ENCODE data around the gene BIRC7. TPM values are rescaled to one million over a fixed set of nuclear protein-coding genes. Genes with fewer than 3 reads are reported as not detected.

The BIRC7 gene
- total RNA-seq, 2 donors from 2014 or later, result 0.74 TPM; not detected in 1

- no peaks in the 10 kb centered on the region for H3K9me3 Mint-ChIP-seq
- H3K4me3 Mint-ChIP-seq, result no peak overlapping the region
- peaks cover 8% of the 10 kb centered on the region for H3K27me3 Mint-ChIP-seq (ENCODE audit: low read depth)
- no peak overlapping the region for H3K27ac Mint-ChIP-seq
- peak; percentile 53 to 55 for ATAC-seq (replicated peaks in 1 of 2)
- H3K4me1 Mint-ChIP-seq (ENCODE audit: low read depth), result no peaks in the 10 kb centered on the region
- no peaks in the 10 kb centered on the region for H3K36me3 Mint-ChIP-seq (ENCODE audit: insufficient read depth in 2 of 2)
- DNase-seq, result peak; percentile 53 to 56
Observed at GRCh38 chr20:63223121-63223825, 12.4 kb upstream of the BIRC7 start.

- no peak overlapping the region for H3K4me3 Mint-ChIP-seq
- no peak for ATAC-seq (replicated peaks in 1 of 2)
- no peaks in the 10 kb centered on the region for H3K9me3 Mint-ChIP-seq
Observed at GRCh38 chr20:63223826-63224207, 11.9 kb upstream of the BIRC7 start.

GRCh38 chr20:63224412-63225081 is 11.2 kb upstream of the BIRC7 start:
- Mint-ChIP-seq H3K36me3 (ENCODE audit: insufficient read depth in 2 of 2) (no peaks in the 10 kb centered on the region), H3K9me3 (no peaks in the 10 kb centered on the region), H3K4me3 (no peak overlapping the region), H3K27me3 (ENCODE audit: low read depth) (peaks cover 20% of the 10 kb centered on the region), H3K27ac (no peak overlapping the region), H3K4me1 (ENCODE audit: low read depth) (no peaks in the 10 kb centered on the region)
- DNase-seq (no peak), ATAC-seq (replicated peaks in 1 of 2) (no peak)

More at GRCh38 chr20:63223826-63224207, 11.9 kb upstream of the BIRC7 start:
- Mint-ChIP-seq H3K36me3 (ENCODE audit: insufficient read depth in 2 of 2) (no peaks in the 10 kb centered on the region), H3K4me1 (ENCODE audit: low read depth) (no peaks in the 10 kb centered on the region), H3K27me3 (ENCODE audit: low read depth) (peaks cover 12% of the 10 kb centered on the region), H3K27ac (no peak overlapping the region)
- no peak for DNase-seq

GRCh38 chr20:63225082-63225454 is 10.6 kb upstream of the BIRC7 start:
- no peak overlapping the region for H3K27ac Mint-ChIP-seq
- ATAC-seq (replicated peaks in 1 of 2) (no peak), DNase-seq (no peak)
- H3K4me3 Mint-ChIP-seq, result no peak overlapping the region
- H3K9me3 Mint-ChIP-seq, result no peaks in the 10 kb centered on the region
- H3K27me3 Mint-ChIP-seq (ENCODE audit: low read depth), result peaks cover 23% of the 10 kb centered on the region
- no peaks in the 10 kb centered on the region for H3K4me1 Mint-ChIP-seq (ENCODE audit: low read depth)
- no peaks in the 10 kb centered on the region for H3K36me3 Mint-ChIP-seq (ENCODE audit: insufficient read depth in 2 of 2)

GRCh38 chr20:63226042-63226943 is 9.4 kb upstream of the BIRC7 start:
- no peaks in the 10 kb centered on the region for H3K9me3 Mint-ChIP-seq

GRCh38 chr20:63227260-63227659 is 8.4 kb upstream of the BIRC7 start:
- DNase-seq (no peak), ATAC-seq (replicated peaks in 1 of 2) (no peak)
- Mint-ChIP-seq H3K4me1 (ENCODE audit: low read depth) (no peaks in the 10 kb centered on the region), H3K36me3 (ENCODE audit: insufficient read depth in 2 of 2) (no peaks in the 10 kb centered on the region), H3K4me3 (no peak overlapping the region), H3K9me3 (no peaks in the 10 kb centered on the region), H3K27ac (no peak overlapping the region), H3K27me3 (ENCODE audit: low read depth) (peaks cover 39% of the 10 kb centered on the region)

More at GRCh38 chr20:63226042-63226943, 9.4 kb upstream of the BIRC7 start:
- H3K4me3 Mint-ChIP-seq, result no peak overlapping the region
- no peak overlapping the region for H3K27ac Mint-ChIP-seq
- ATAC-seq (replicated peaks in 1 of 2) (no peak), DNase-seq (no peak)
- H3K36me3 Mint-ChIP-seq (ENCODE audit: insufficient read depth in 2 of 2), result no peaks in the 10 kb centered on the region
- H3K4me1 Mint-ChIP-seq (ENCODE audit: low read depth), result no peaks in the 10 kb centered on the region
- H3K27me3 Mint-ChIP-seq (ENCODE audit: low read depth), result peaks cover 30% of the 10 kb centered on the region

GRCh38 chr20:63228806-63229205 is 6.9 kb upstream of the BIRC7 start:
- peaks cover 41% of the 10 kb centered on the region for H3K27me3 Mint-ChIP-seq (ENCODE audit: low read depth)
- ATAC-seq (replicated peaks in 1 of 2), result no peak
- H3K27ac Mint-ChIP-seq, result no peak overlapping the region
- H3K4me1 Mint-ChIP-seq (ENCODE audit: low read depth), result no peaks in the 10 kb centered on the region
- no peaks in the 10 kb centered on the region for H3K36me3 Mint-ChIP-seq (ENCODE audit: insufficient read depth in 2 of 2)
- H3K9me3 Mint-ChIP-seq, result no peaks in the 10 kb centered on the region
- DNase-seq, result no peak
- no peak overlapping the region for H3K4me3 Mint-ChIP-seq

- Mint-ChIP-seq H3K27me3 (ENCODE audit: low read depth) (peaks cover 41% of the 10 kb centered on the region), H3K9me3 (no peaks in the 10 kb centered on the region), H3K4me1 (ENCODE audit: low read depth) (no peaks in the 10 kb centered on the region), H3K27ac (no peak overlapping the region), H3K4me3 (no peak overlapping the region), H3K36me3 (ENCODE audit: insufficient read depth in 2 of 2) (no peaks in the 10 kb centered on the region)
- peak in 1 of 2 donors; percentile 12 for DNase-seq
- no peak for ATAC-seq (replicated peaks in 1 of 2)
Observed at GRCh38 chr20:63230800-63231268, 4.9 kb upstream of the BIRC7 start.

- no peak overlapping the region for H3K27ac Mint-ChIP-seq
- no peak for ATAC-seq (replicated peaks in 1 of 2)
- no peaks in the 10 kb centered on the region for H3K4me1 Mint-ChIP-seq (ENCODE audit: low read depth)
Observed at GRCh38 chr20:63232235-63233060, 3.3 kb upstream of the BIRC7 start.

GRCh38 chr20:63233061-63233344 is 2.7 kb upstream of the BIRC7 start:
- no peak overlapping the region for H3K27ac Mint-ChIP-seq
- no peak for DNase-seq
- ATAC-seq (replicated peaks in 1 of 2), result no peak
- H3K36me3 Mint-ChIP-seq (ENCODE audit: insufficient read depth in 2 of 2), result no peaks in the 10 kb centered on the region
- peaks cover 41% of the 10 kb centered on the region for H3K27me3 Mint-ChIP-seq (ENCODE audit: low read depth)
- H3K4me1 Mint-ChIP-seq (ENCODE audit: low read depth), result no peaks in the 10 kb centered on the region
- H3K4me3 Mint-ChIP-seq, result no peak overlapping the region
- no peaks in the 10 kb centered on the region for H3K9me3 Mint-ChIP-seq

More at GRCh38 chr20:63232235-63233060, 3.3 kb upstream of the BIRC7 start:
- Mint-ChIP-seq H3K27me3 (ENCODE audit: low read depth) (peaks cover 41% of the 10 kb centered on the region), H3K36me3 (ENCODE audit: insufficient read depth in 2 of 2) (no peaks in the 10 kb centered on the region), H3K4me3 (no peak overlapping the region), H3K9me3 (no peaks in the 10 kb centered on the region)
- no peak for DNase-seq

- H3K27ac Mint-ChIP-seq, result no peak overlapping the region
- peaks cover 35% of the 10 kb centered on the region for H3K27me3 Mint-ChIP-seq (ENCODE audit: low read depth)
- no peak for ATAC-seq (replicated peaks in 1 of 2)
- no peak for DNase-seq
- H3K4me1 Mint-ChIP-seq (ENCODE audit: low read depth), result no peaks in the 10 kb centered on the region
- no peaks in the 10 kb centered on the region for H3K9me3 Mint-ChIP-seq
- no peak overlapping the region for H3K4me3 Mint-ChIP-seq
- no peaks in the 10 kb centered on the region for H3K36me3 Mint-ChIP-seq (ENCODE audit: insufficient read depth in 2 of 2)
Observed at GRCh38 chr20:63233924-63234323, 1.8 kb upstream of the BIRC7 start.

GRCh38 chr20:63234693-63235398 is 859 bp upstream of the BIRC7 start:
- DNase-seq (peak in 1 of 2 donors; percentile 23), ATAC-seq (replicated peaks in 1 of 2) (peak in 1 of 2 donors; percentile 30)
- Mint-ChIP-seq H3K36me3 (ENCODE audit: insufficient read depth in 2 of 2) (no peaks in the 10 kb centered on the region), H3K9me3 (no peaks in the 10 kb centered on the region), H3K4me1 (ENCODE audit: low read depth) (no peaks in the 10 kb centered on the region), H3K27ac (no peak overlapping the region), H3K4me3 (no peak overlapping the region), H3K27me3 (ENCODE audit: low read depth) (peaks cover 26% of the 10 kb centered on the region)

Measured in activated T-cell treated with anti-CD3 and anti-CD28 coated beads, Interleukin-2, amount 50 U/mL, for 72 hours (primary cell).